HepG2 (cell line): ENCODE measurements around the gene GADD45G. TPM values are rescaled to one million over a fixed set of nuclear protein-coding genes. Genes with fewer than 3 reads are reported as not detected.

Source experiments
- ATAC-seq: fragments of 200-7000 bp; cut with Tn5 transposase; 3 replicates; pipeline ENCODE4 v1.9.1; 2020; ENCODE audit warnings: mild to moderate bottlenecking, moderate library complexity
- BruUV-seq: library from RNA; stranded (reverse); fragments of 400-500 nt; replicated peaks from 2 replicates; lab custom pipeline; 2021; lab: Mats Ljungman, UMichigan
- CTCF ChIA-PET: fragments of 300-600 bp; formaldehyde crosslinking; extraction: SDS; loops from one replicate; lab custom pipeline; 2021; ENCODE audit warnings: low total read pairs, inconsistent platforms, low intra/inter-chr PET ratio; lab: Yijun Ruan, JAX
- POLR2A ChIA-PET: fragments of 350-600 bp; sonication (Branson Sonifier 250); formaldehyde crosslinking; loops from one replicate; lab custom pipeline; 2020; ENCODE audit warnings: antibody characterized with exemption, inconsistent platforms; lab: Yijun Ruan, JAX
- DNase-seq: peaks from one replicate; pipeline ENCODE4 v3.0.0-alpha.2; 2015; ENCODE audit warnings: low spot score
- FAIRE-seq: peaks from 3 replicates; lab custom pipeline; 2011; peaks lifted over from hg19 to GRCh38; lab: Jason Lieb, UNC
- H2AFZ ChIP-seq: one replicate; pipeline ENCODE4 v1.6.1; 2011; ENCODE audit warnings: low read length, inconsistent platforms
- H3K27ac ChIP-seq: fragments of 300-600 bp; 3 replicates; pipeline ENCODE4 v1.8.0; 2011; ENCODE audit warnings: mixed run types, mild to moderate bottlenecking, mixed read lengths, low read length, inconsistent platforms; ENCODE audit not compliant: insufficient read depth; ENCODE audit errors: extremely low read length
- H3K27me3 ChIP-seq, 2 experiments: fragments of 200-600 bp in 1 of 2; 2 replicates in 1 of 2; 3 replicates in 1 of 2; pipeline versions ENCODE4 v1.6.0 to v1.8.0; 2011; ENCODE audit warnings: low read length in 2 of 2, mild to moderate bottlenecking in 2 of 2, moderate library complexity in 2 of 2, inconsistent platforms in 1 of 2; ENCODE audit not compliant: insufficient read depth in 2 of 2, control insufficient read depth in 1 of 2
- H3K36me3 ChIP-seq, 2 experiments: fragments of 200-600 bp in 1 of 2; replicated peaks in 1 of 2; 2 replicates in 1 of 2; 3 replicates in 1 of 2; pipeline versions ENCODE4 v1.5.1 to v1.8.0; 2011; ENCODE audit warnings: low read length in 2 of 2, inconsistent platforms in 1 of 2; ENCODE audit not compliant: insufficient read depth in 2 of 2, control insufficient read depth in 1 of 2
- H3K4me1 ChIP-seq: 2 replicates; pipeline ENCODE4 v1.5.1; 2012; ENCODE audit warnings: low read length, inconsistent platforms; ENCODE audit not compliant: insufficient read depth
- H3K4me2 ChIP-seq: 2 replicates; pipeline ENCODE4 v1.6.0; 2011; ENCODE audit warnings: low read depth, low read length, inconsistent platforms
- H3K4me3 ChIP-seq, 3 experiments: fragments of 200-600 bp in 1 of 3; sonication (generic), shearing (Covaris generic) in 1 of 3; replicated peaks in 1 of 3; 2 replicates each; pipeline ENCODE4 v1.5.1; 2011 to 2016; ENCODE audit warnings: low read length in 3 of 3, inconsistent platforms in 2 of 3, low read depth in 2 of 3, mild to moderate bottlenecking in 2 of 3, control low read depth in 1 of 3, mixed read lengths in 1 of 3; ENCODE audit not compliant: insufficient read depth in 1 of 3
- H3K79me2 ChIP-seq: one replicate; pipeline ENCODE4 v1.6.1; 2011; ENCODE audit warnings: low read length, inconsistent platforms; ENCODE audit not compliant: insufficient read depth
- H3K9ac ChIP-seq: 2 replicates; pipeline ENCODE4 v1.6.0; 2011; ENCODE audit warnings: mild to moderate bottlenecking, low read depth, low read length, inconsistent platforms; ENCODE audit not compliant: insufficient read depth
- H3K9me3 ChIP-seq: 2 replicates; pipeline ENCODE4 v1.5.1; 2012; ENCODE audit warnings: mild to moderate bottlenecking, low read length
- H4K20me1 ChIP-seq: 2 replicates; pipeline ENCODE4 v1.6.0; 2011; ENCODE audit warnings: inconsistent platforms, mild to moderate bottlenecking, low read length, moderate library complexity; ENCODE audit not compliant: insufficient read depth
- CC2D1A ChIP-seq: sonication (generic); formaldehyde crosslinking; IDR thresholded peaks from 2 replicates; pipeline ENCODE4 v1.8.1; 2023; ENCODE audit warnings: mild to moderate bottlenecking, missing genetic modification reagents
- HDAC2 ChIP-seq: sonication (generic); formaldehyde crosslinking; IDR thresholded peaks from 2 replicates; pipeline ENCODE4 v1.4.0; 2020; ENCODE audit warnings: missing genetic modification reagents
- HMGXB4 ChIP-seq, 2 experiments: sonication (generic) in 1 of 2; formaldehyde crosslinking in 1 of 2; IDR thresholded peaks; 2 replicates each; pipeline versions ENCODE4 v1.4.0 to v1.6.1; 2018 to 2020; ENCODE audit warnings: missing genetic modification reagents in 2 of 2, borderline replicate concordance in 1 of 2, low read depth in 1 of 2, mild to moderate bottlenecking in 1 of 2, missing biosample characterization in 1 of 2
- JUND ChIP-seq: sonication (generic); formaldehyde crosslinking; IDR thresholded peaks from 2 replicates; pipeline ENCODE4 v1.8.0; 2022; ENCODE audit warnings: mild to moderate bottlenecking, missing genetic modification reagents
- MTF2 ChIP-seq: sonication (generic); formaldehyde crosslinking; IDR thresholded peaks from 2 replicates; pipeline ENCODE4 v1.5.0; 2020; ENCODE audit warnings: missing genetic modification reagents, borderline replicate concordance
- PAF1 ChIP-seq: IDR thresholded peaks from 2 replicates; pipeline ENCODE4 v1.6.1; 2016; ENCODE audit warnings: missing genetic modification reagents, missing compliant biosample characterization
- PPARG ChIP-seq: conservative IDR thresholded peaks from 2 replicates; pipeline ENCODE4 v1.6.1; 2016; ENCODE audit warnings: missing biosample characterization, missing genetic modification reagents
- RFXANK ChIP-seq: IDR thresholded peaks from 2 replicates; pipeline ENCODE4 v1.6.1; 2016
- ZNF12 ChIP-seq: sonication (generic); formaldehyde crosslinking; IDR thresholded peaks from 2 replicates; pipeline ENCODE4 v1.5.0; 2020; ENCODE audit warnings: missing genetic modification reagents
- ZNF160 ChIP-seq: sonication (generic); formaldehyde crosslinking; IDR thresholded peaks from 2 replicates; pipeline ENCODE4 v1.8.0; 2022; ENCODE audit warnings: mild to moderate bottlenecking, inconsistent platforms, missing genetic modification reagents
- ZNF263 ChIP-seq: sonication (generic); formaldehyde crosslinking; IDR thresholded peaks from 2 replicates; pipeline ENCODE4 v1.4.0; 2020; ENCODE audit warnings: missing genetic modification reagents
- ZNF724P ChIP-seq: sonication (generic); formaldehyde crosslinking; IDR thresholded peaks from 2 replicates; pipeline ENCODE4 v1.8.0; 2022; ENCODE audit warnings: missing genetic modification reagents, borderline replicate concordance
- WGBS: methylation state at CpG from one replicate; pipeline ENCODE4 v1.1.6; 2017; ENCODE audit warnings: low lambda C conversion rate; 5-methylcytosine and 5-hydroxymethylcytosine counted together
- in situ Hi-C: cut with HindIII; loops from 2 replicates; pipeline ENCODE4 v1.10.0; 2017; ENCODE audit warnings: low pct_unique_long_range_greater_than_20kb; ENCODE audit not compliant: extremely low pct_ligation_motif_present
- intact Hi-C: fragments of 100-400 bp; cut with micrococcal nuclease; formaldehyde crosslinking; loops from one replicate; pipeline ENCODE4 v1.10.0; 2022; ENCODE audit not compliant: unreplicated experiment
- polyA plus RNA-seq, 8 experiments: library from polyadenylated mRNA; depleted of rRNA in 3 of 8; stranded (reverse) in 7 of 8; unstranded in 1 of 8; fragments of >200 nt; fragmentation: Illumina TruSeq in 4 of 8; extraction: Trizol in 4 of 8; gene quantifications; 2 replicates each; pipeline versions ENCODE4 v1.2.1 to v1.2.3, GENCODE V29; 2011 to 2016; ENCODE audit warnings: low read depth in 4 of 8, missing spikeins in 1 of 8, mixed read lengths in 1 of 8; ENCODE audit not compliant: insufficient read depth in 1 of 8
- total RNA-seq, 5 experiments: library from RNA; depleted of rRNA; stranded (reverse); fragments of >200 nt; fragmentation: Illumina TruSeq; extraction: Trizol; gene quantifications; 2 replicates each; pipeline ENCODE4 v1.2.3, GENCODE V29; 2016; ENCODE audit warnings: low read depth in 1 of 5
- TF ChIP-seq, protein P1 (sequence below): sonication (generic); formaldehyde crosslinking; IDR thresholded peaks from 2 replicates; pipeline ENCODE4 v1.4.0; 2020; ENCODE audit warnings: missing genetic modification reagents
- TF ChIP-seq, protein P2 (sequence below): IDR thresholded peaks from 2 replicates; pipeline ENCODE4 v1.6.1; 2016; ENCODE audit warnings: mild to moderate bottlenecking, missing biosample characterization, missing genetic modification reagents

The GADD45G gene
- total and polyA plus RNA-seq, 2 of the 13 experiments (the other 11 are each of a cell fraction or from before 2014, with no cell fraction given): not detected

DNA sequence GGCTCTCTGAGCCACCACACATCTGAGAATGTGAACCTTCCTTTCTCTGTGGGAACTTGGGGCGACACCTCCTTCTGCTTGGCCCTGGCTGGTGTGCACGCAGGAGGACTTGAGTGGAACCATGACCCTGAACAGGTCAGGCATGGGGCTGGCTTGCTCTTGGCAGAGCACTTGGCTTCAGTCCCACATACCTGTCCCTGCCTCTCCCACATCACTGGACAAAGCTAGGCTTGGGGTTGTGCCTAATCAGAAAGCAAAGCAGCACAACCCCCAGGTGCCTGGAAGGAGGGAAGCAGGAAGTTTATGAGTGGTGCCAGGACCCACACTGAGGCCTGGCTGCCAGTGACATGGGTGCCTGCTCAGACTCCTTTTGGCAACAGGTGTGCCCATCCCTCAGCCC lies 13.2 kb downstream of the GADD45G start:
- ChIA-PET POLR2A (no interaction called here), CTCF (no interaction called here)
- in situ Hi-C loops: no loop called here
- no peaks in the 10 kb centered on the region for H3K36me3 ChIP-seq
- ATAC-seq (no peak), FAIRE-seq (no peak), DNase-seq (no peak)
- H3K9ac ChIP-seq: no peak overlapping the region
- H3K27ac ChIP-seq: no peak overlapping the region
- no peaks in the 10 kb centered on the region for H4K20me1 ChIP-seq
- no peaks in the 10 kb centered on the region for H3K79me2 ChIP-seq
- no peak overlapping the region for H3K4me2 ChIP-seq
- no peaks in the 10 kb centered on the region for H3K9me3 ChIP-seq
- TF ChIP-seq ZNF12 (CRISPR knock-in tag) (no peak), PAF1 (CRISPR knock-in tag) (no peak), ZNF160 (CRISPR knock-in tag) (no peak), HDAC2 (no peak), CC2D1A (CRISPR knock-in tag) (no peak)
- TF ChIP-seq, protein P1, sequence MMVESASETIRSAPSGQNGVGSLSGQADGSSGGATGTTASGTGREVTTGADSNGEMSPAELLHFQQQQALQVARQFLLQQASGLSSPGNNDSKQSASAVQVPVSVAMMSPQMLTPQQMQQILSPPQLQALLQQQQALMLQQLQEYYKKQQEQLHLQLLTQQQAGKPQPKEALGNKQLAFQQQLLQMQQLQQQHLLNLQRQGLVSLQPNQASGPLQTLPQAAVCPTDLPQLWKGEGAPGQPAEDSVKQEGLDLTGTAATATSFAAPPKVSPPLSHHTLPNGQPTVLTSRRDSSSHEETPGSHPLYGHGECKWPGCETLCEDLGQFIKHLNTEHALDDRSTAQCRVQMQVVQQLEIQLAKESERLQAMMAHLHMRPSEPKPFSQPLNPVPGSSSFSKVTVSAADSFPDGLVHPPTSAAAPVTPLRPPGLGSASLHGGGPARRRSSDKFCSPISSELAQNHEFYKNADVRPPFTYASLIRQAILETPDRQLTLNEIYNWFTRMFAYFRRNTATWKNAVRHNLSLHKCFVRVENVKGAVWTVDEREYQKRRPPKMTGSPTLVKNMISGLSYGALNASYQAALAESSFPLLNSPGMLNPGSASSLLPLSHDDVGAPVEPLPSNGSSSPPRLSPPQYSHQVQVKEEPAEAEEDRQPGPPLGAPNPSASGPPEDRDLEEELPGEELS (CRISPR knock-in tag): no peak
- TF ChIP-seq, protein P2, sequence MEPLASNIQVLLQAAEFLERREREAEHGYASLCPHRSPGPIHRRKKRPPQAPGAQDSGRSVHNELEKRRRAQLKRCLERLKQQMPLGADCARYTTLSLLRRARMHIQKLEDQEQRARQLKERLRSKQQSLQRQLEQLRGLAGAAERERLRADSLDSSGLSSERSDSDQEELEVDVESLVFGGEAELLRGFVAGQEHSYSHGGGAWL: no peak
- 0% methylated on average over 1 of the region's 2 CpGs for WGBS
- no TSS peak for BruUV-seq
- no peaks in the 10 kb centered on the region for H3K4me1 ChIP-seq
- H3K27me3 ChIP-seq: peaks cover 0 to 18% of the 10 kb centered on the region in 2 experiments; a peak in 2 of 5 replicates
- H3K4me3 ChIP-seq: no peak overlapping the region
- no peak overlapping the region for H2AFZ ChIP-seq
- intact Hi-C loops: no loop called here

DNA sequence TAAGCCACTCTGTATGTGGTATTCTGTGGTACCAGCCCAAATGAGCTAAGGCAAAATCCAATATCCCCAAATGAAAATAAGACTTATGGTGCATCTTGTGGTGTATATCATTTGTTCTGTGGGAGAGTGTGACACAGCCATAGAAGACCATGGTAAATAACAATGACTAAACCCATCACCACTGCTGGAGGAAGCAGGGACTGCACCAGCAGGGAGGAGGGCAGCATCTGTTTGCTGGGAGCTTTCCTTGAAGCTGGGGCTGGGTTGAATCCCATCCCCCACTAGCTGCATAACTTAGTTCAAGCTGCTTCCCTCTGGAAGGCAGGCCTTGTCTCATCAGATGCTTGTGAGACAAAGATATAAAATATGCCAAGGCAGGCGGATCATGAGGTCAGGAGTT lies 14.2 kb downstream of the GADD45G start:
- POLR2A ChIA-PET: no interaction called here
- CTCF ChIA-PET: no interaction called here
- no peak overlapping the region for H2AFZ ChIP-seq
- BruUV-seq: no TSS peak
- no peak overlapping the region for H3K4me3 ChIP-seq
- WGBS: 71% methylated on average over 1 of the region's 1 CpG
- in situ Hi-C loops (no loop called here), intact Hi-C loops (no loop called here)
- H3K4me2 ChIP-seq: no peak overlapping the region
- no peaks in the 10 kb centered on the region for H3K9me3 ChIP-seq
- no peaks in the 10 kb centered on the region for H3K79me2 ChIP-seq
- H3K27ac ChIP-seq: no peak overlapping the region
- H3K27me3 ChIP-seq: peaks cover 0 to 26% of the 10 kb centered on the region in 2 experiments; a peak in 2 of 5 replicates
- H3K9ac ChIP-seq: no peak overlapping the region
- DNase-seq: no peak
- no peak for ATAC-seq
- H4K20me1 ChIP-seq: no peaks in the 10 kb centered on the region
- H3K4me1 ChIP-seq: no peaks in the 10 kb centered on the region
- H3K36me3 ChIP-seq: no peaks in the 10 kb centered on the region
- FAIRE-seq: no peak
- TF ChIP-seq JUND (CRISPR knock-in tag) (no peak), HMGXB4 (CRISPR knock-in tag; IDR thresholded peaks at IDR 0.05; ENCODE audit: borderline replicate concordance in 1 of 2, low read depth in 1 of 2) (no peak), MTF2 (CRISPR knock-in tag) (no peak), ZNF263 (CRISPR knock-in tag) (no peak), ZNF724P (CRISPR knock-in tag) (no peak), RFXANK (CRISPR knock-in tag) (no peak), PPARG (CRISPR knock-in tag) (no peak)
